PC-9 (cell line): ENCODE measurements around the gene GALNT13. TPM values are rescaled to one million over a fixed set of nuclear protein-coding genes. Genes with fewer than 3 reads are reported as not detected.

ENCODE experiments used
- BruUV-seq: library from RNA; stranded (reverse); fragments of 400-500 nt; replicated peaks from 2 replicates; lab custom pipeline; 2021; lab: Mats Ljungman, UMichigan
- CTCF ChIA-PET: fragments of 300-600 bp; sonication (Branson Sonifier 250); formaldehyde crosslinking; loops from one replicate; lab custom pipeline; 2022; ENCODE audit warnings: antibody characterized with exemption; lab: Charles Lee
- POLR2A ChIA-PET: fragments of 300-600 bp; sonication (Branson Sonifier 250); formaldehyde crosslinking; loops from one replicate; lab custom pipeline; 2022; ENCODE audit warnings: antibody characterized with exemption; ENCODE audit not compliant: unreplicated experiment; lab: Charles Lee
- DNase-seq, 2 experiments: peaks; one replicate each; pipeline versions ENCODE4 v3.0.0 to v3.0.0-alpha.2; 2015 to 2022; ENCODE audit warnings: mixed read lengths in 1 of 2
- H2AFZ ChIP-seq: fragments of 200-600 bp; sonication (generic); 2 replicates; pipeline ENCODE4 v1.8.1; 2017; ENCODE audit warnings: antibody characterized with exemption
- H3F3A ChIP-seq: fragments of 200-600 bp; sonication (generic); 2 replicates; pipeline ENCODE4 v1.8.1; 2017; ENCODE audit warnings: antibody characterized with exemption, mild to moderate bottlenecking, low read depth; ENCODE audit not compliant: insufficient read depth
- H3K27ac ChIP-seq: fragments of 200-600 bp; sonication (generic); 2 replicates; pipeline ENCODE4 v1.6.1; 2016; ENCODE audit warnings: mixed run types
- H3K27me3 ChIP-seq: fragments of 200-600 bp; sonication (generic); 2 replicates; pipeline ENCODE4 v1.6.1; 2016; ENCODE audit warnings: low read depth, mixed run types; ENCODE audit not compliant: insufficient read depth
- H3K36me3 ChIP-seq: fragments of 200-600 bp; sonication (generic); 2 replicates; pipeline ENCODE4 v1.6.1; 2016; ENCODE audit warnings: low read depth, mixed run types
- H3K4me1 ChIP-seq: fragments of 200-600 bp; sonication (generic); replicated peaks from 2 replicates; pipeline ENCODE4 v1.6.1; 2016; ENCODE audit warnings: mixed run types; ENCODE audit not compliant: insufficient read depth
- H3K4me2 ChIP-seq: fragments of 200-600 bp; sonication (generic); 2 replicates; pipeline ENCODE4 v1.6.1; 2017; ENCODE audit warnings: mixed run types
- H3K4me3 ChIP-seq: fragments of 200-600 bp; sonication (generic); 2 replicates; pipeline ENCODE4 v1.6.1; 2016; ENCODE audit warnings: mixed run types
- H3K79me2 ChIP-seq: fragments of 200-600 bp; sonication (generic); 2 replicates; pipeline ENCODE4 v1.6.1; 2017; ENCODE audit warnings: low read depth, mixed run types
- H3K9me2 ChIP-seq: fragments of 200-600 bp; sonication (generic); 2 replicates; pipeline ENCODE4 v1.8.1; 2017; ENCODE audit warnings: mild to moderate bottlenecking; ENCODE audit not compliant: insufficient read depth
- H3K9me3 ChIP-seq: fragments of 200-600 bp; sonication (generic); 2 replicates; pipeline ENCODE4 v1.8.1; 2016; ENCODE audit warnings: low read depth; ENCODE audit not compliant: insufficient read depth
- H4K20me1 ChIP-seq: fragments of 200-600 bp; sonication (generic); 2 replicates; pipeline ENCODE4 v1.8.1; 2017; ENCODE audit not compliant: insufficient read depth
- EZH2 ChIP-seq: fragments of 200-600 bp; sonication (generic); IDR thresholded peaks from 2 replicates; pipeline ENCODE4 v1.8.0; 2017; ENCODE audit warnings: antibody characterized with exemption, low read depth
- intact Hi-C: fragments of 100-400 bp; cut with micrococcal nuclease; formaldehyde crosslinking; loops from one replicate; pipeline ENCODE4 v1.10.0; 2022; ENCODE audit not compliant: unreplicated experiment
- total RNA-seq: library from RNA; stranded (reverse); gene quantifications from 2 replicates; pipeline ENCODE4 v1.2.3, GENCODE V29; 2021
- TF ChIP-seq, protein P1 (sequence below): fragments of 200-600 bp; sonication (generic); conservative IDR thresholded peaks from 2 replicates; pipeline ENCODE4 v1.6.1; 2017; ENCODE audit warnings: mixed run types, antibody characterized with exemption, mild to moderate bottlenecking, moderate library complexity

GALNT13 gene
- total RNA-seq, 1 experiment from 2014 or later, result 3.6 TPM

- Histone ChIP-seq H3F3A (no peaks in the 10 kb centered on the region), H3K4me1 (0 out of 2 replicates have a peak, but pooled peaks cover 6% of the 10 kb centered on the region), H2AFZ (no peak overlapping the region), H3K36me3 (no peaks in the 10 kb centered on the region), H3K79me2 (no peaks in the 10 kb centered on the region), H4K20me1 (no peaks in the 10 kb centered on the region), H3K9me2 (no peaks in the 10 kb centered on the region), H3K27ac (peak overlapping the region; percentile 17; the same call in 1 of the 2 replicates), H3K4me2 (peak overlapping the region; percentile 35), H3K27me3 (no peaks in the 10 kb centered on the region), H3K4me3 (no peak overlapping the region), H3K9me3 (no peaks in the 10 kb centered on the region)
- no TSS peak for BruUV-seq
- ChIA-PET CTCF (no interaction called here), POLR2A (no interaction called here)
- TF ChIP-seq, protein P1, sequence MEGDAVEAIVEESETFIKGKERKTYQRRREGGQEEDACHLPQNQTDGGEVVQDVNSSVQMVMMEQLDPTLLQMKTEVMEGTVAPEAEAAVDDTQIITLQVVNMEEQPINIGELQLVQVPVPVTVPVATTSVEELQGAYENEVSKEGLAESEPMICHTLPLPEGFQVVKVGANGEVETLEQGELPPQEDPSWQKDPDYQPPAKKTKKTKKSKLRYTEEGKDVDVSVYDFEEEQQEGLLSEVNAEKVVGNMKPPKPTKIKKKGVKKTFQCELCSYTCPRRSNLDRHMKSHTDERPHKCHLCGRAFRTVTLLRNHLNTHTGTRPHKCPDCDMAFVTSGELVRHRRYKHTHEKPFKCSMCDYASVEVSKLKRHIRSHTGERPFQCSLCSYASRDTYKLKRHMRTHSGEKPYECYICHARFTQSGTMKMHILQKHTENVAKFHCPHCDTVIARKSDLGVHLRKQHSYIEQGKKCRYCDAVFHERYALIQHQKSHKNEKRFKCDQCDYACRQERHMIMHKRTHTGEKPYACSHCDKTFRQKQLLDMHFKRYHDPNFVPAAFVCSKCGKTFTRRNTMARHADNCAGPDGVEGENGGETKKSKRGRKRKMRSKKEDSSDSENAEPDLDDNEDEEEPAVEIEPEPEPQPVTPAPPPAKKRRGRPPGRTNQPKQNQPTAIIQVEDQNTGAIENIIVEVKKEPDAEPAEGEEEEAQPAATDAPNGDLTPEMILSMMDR, result no peak
- TF ChIP-seq EZH2, result no peak
- intact Hi-C loops, result no loop called here
- DNase-seq, result peak; percentile 9 to 56
Observed at GRCh38 chr2:153939124-153939796, 67.5 kb downstream of the GALNT13 start.

GRCh38 chr2:153940511-153940910 is 68.8 kb downstream of the GALNT13 start:
- H3K27me3 ChIP-seq, result no peaks in the 10 kb centered on the region
- no peaks in the 10 kb centered on the region for H3K9me3 ChIP-seq
- no peaks in the 10 kb centered on the region for H3K9me2 ChIP-seq
- no peaks in the 10 kb centered on the region for H3K79me2 ChIP-seq
- no peaks in the 10 kb centered on the region for H3K36me3 ChIP-seq
- H3F3A ChIP-seq, result no peaks in the 10 kb centered on the region
- no peak overlapping the region for H3K4me3 ChIP-seq
- 0 out of 2 replicates have a peak, but pooled peaks cover 6% of the 10 kb centered on the region for H3K4me1 ChIP-seq
- H3K27ac ChIP-seq, result no peak overlapping the region
- ChIA-PET POLR2A (no interaction called here), CTCF (no interaction called here)
- no peaks in the 10 kb centered on the region for H4K20me1 ChIP-seq
- peak in 1 of 2 experiments; percentile 42 for DNase-seq
- TF ChIP-seq, protein P1, result no peak
- TF ChIP-seq EZH2, result no peak
- no TSS peak for BruUV-seq
- no peak overlapping the region for H3K4me2 ChIP-seq
- intact Hi-C loops, result no loop called here
- no peak overlapping the region for H2AFZ ChIP-seq

GRCh38 chr2:153944800-153945199 is 73.1 kb downstream of the GALNT13 start:
- H3F3A ChIP-seq, result no peaks in the 10 kb centered on the region
- no peak overlapping the region for H3K4me3 ChIP-seq
- POLR2A ChIA-PET, result no interaction called here
- H3K27me3 ChIP-seq, result no peaks in the 10 kb centered on the region
- no peak overlapping the region for H2AFZ ChIP-seq
- no peaks in the 10 kb centered on the region for H3K79me2 ChIP-seq
- H3K4me2 ChIP-seq, result no peak overlapping the region
- BruUV-seq, result no TSS peak
- H3K36me3 ChIP-seq, result no peaks in the 10 kb centered on the region
- H3K9me2 ChIP-seq, result no peaks in the 10 kb centered on the region
- DNase-seq, result no peak
- CTCF ChIA-PET, result no interaction called here
- TF ChIP-seq, protein P1, result no peak
- TF ChIP-seq EZH2, result no peak
- no peaks in the 10 kb centered on the region for H4K20me1 ChIP-seq
- H3K27ac ChIP-seq, result no peak overlapping the region
- intact Hi-C loops, result no loop called here
- H3K4me1 ChIP-seq, result no peaks in the 10 kb centered on the region
- no peaks in the 10 kb centered on the region for H3K9me3 ChIP-seq
